ENCODE measurements around the gene PTDSS2. TPM values are rescaled to one million over a fixed set of nuclear protein-coding genes. Genes with fewer than 3 reads are reported as not detected.
A peak's percentile ranks its signal among the peaks of the same experiment; 100 is the strongest.

Gene PTDSS2
- total and polyA plus RNA-seq, 4 donors = 10.1 to 47.6 (median 26.7) TPM

- no peaks in the 10 kb centered on the region for H3K4me1 ChIP-seq (ENCODE audit: control insufficient read depth in 1 of 2, insufficient read depth in 2 of 2, low read length in 2 of 2)
- intact Hi-C loops (cut with DNase I) = no loop called here
- 2 to 3% methylated on average over 79 to 93 of the region's 93 CpGs for WGBS, 2 donors
- DNase-seq = peak; percentile 81 to 92
- H3K4me3 ChIP-seq (ENCODE audit: low read length in 2 of 2) = no peak within 1 kb of the TSS
- no peak within 1 kb of the TSS for H3K27ac ChIP-seq (ENCODE audit: low read depth in 1 of 2, low read length in 2 of 2)
- ATAC-seq (ENCODE audit: low FRiP score) = peak; percentile 27
- no peaks in the 10 kb centered on the region for H3K36me3 ChIP-seq (ENCODE audit: control insufficient read depth in 1 of 2, insufficient read depth in 2 of 2, low read length in 1 of 2)
- no peaks in the 10 kb centered on the region for H3K27me3 ChIP-seq (ENCODE audit: control insufficient read depth in 1 of 2, insufficient read depth in 2 of 2, low read length in 1 of 2)
- no peaks in the 10 kb centered on the region for H3K9me3 ChIP-seq (ENCODE audit: control insufficient read depth, low read length)
Observed at GRCh38 chr11:536841-537621, 87.0 kb downstream of the PTDSS2 start, which contains the start of gene LRRC56. LRRC56 (plus strand) TSS chr11:537527; CDS start chr11:540685, 3,158 bp downstream.

GRCh38 chr11:537622-538430 is 87.7 kb downstream of the PTDSS2 start:
- Histone ChIP-seq H3K27ac (ENCODE audit: low read depth in 1 of 2, low read length in 2 of 2) (no peak overlapping the region), H3K4me3 (ENCODE audit: low read length in 2 of 2) (no peak overlapping the region), H3K9me3 (ENCODE audit: control insufficient read depth, low read length) (no peaks in the 10 kb centered on the region), H3K27me3 (ENCODE audit: control insufficient read depth in 1 of 2, insufficient read depth in 2 of 2, low read length in 1 of 2) (no peaks in the 10 kb centered on the region), H3K36me3 (ENCODE audit: control insufficient read depth in 1 of 2, insufficient read depth in 2 of 2, low read length in 1 of 2) (no peaks in the 10 kb centered on the region), H3K4me1 (ENCODE audit: control insufficient read depth in 1 of 2, insufficient read depth in 2 of 2, low read length in 2 of 2) (no peaks in the 10 kb centered on the region)
- 55 to 63% methylated on average over 19 of the region's 19 CpGs for WGBS, 2 donors
- ATAC-seq (ENCODE audit: low FRiP score) = no peak
- DNase-seq = no peak
- intact Hi-C loops (cut with DNase I) = no loop called here

GRCh38 chr11:538431-539051 is 88.5 kb downstream of the PTDSS2 start:
- H3K4me1 ChIP-seq (ENCODE audit: control insufficient read depth in 1 of 2, insufficient read depth in 2 of 2, low read length in 2 of 2) = no peaks in the 10 kb centered on the region
- no peak overlapping the region for H3K4me3 ChIP-seq (ENCODE audit: low read length in 2 of 2)
- H3K27ac ChIP-seq (ENCODE audit: low read depth in 1 of 2, low read length in 2 of 2) = no peak overlapping the region
- no peaks in the 10 kb centered on the region for H3K9me3 ChIP-seq (ENCODE audit: control insufficient read depth, low read length)
- WGBS, 2 donors = 93 to 94% methylated on average over 20 of the region's 20 CpGs
- H3K36me3 ChIP-seq (ENCODE audit: control insufficient read depth in 1 of 2, insufficient read depth in 2 of 2, low read length in 1 of 2) = no peaks in the 10 kb centered on the region
- peak in 1 of 2 donors; percentile 72 for DNase-seq
- H3K27me3 ChIP-seq (ENCODE audit: control insufficient read depth in 1 of 2, insufficient read depth in 2 of 2, low read length in 1 of 2) = no peaks in the 10 kb centered on the region
- ATAC-seq (ENCODE audit: low FRiP score) = no peak
- intact Hi-C loops (cut with DNase I) = no loop called here

GRCh38 chr11:539971-540481 is 89.9 kb downstream of the PTDSS2 start:
- peak in 1 of 2 donors; percentile 61 for DNase-seq
- intact Hi-C loops (cut with DNase I) = no loop called here
- 90% methylated on average over 8 of the region's 8 CpGs for WGBS, 2 donors
- Histone ChIP-seq H3K4me1 (ENCODE audit: control insufficient read depth in 1 of 2, insufficient read depth in 2 of 2, low read length in 2 of 2) (no peaks in the 10 kb centered on the region), H3K36me3 (ENCODE audit: control insufficient read depth in 1 of 2, insufficient read depth in 2 of 2, low read length in 1 of 2) (no peaks in the 10 kb centered on the region), H3K4me3 (ENCODE audit: low read length in 2 of 2) (no peak overlapping the region), H3K27ac (ENCODE audit: low read depth in 1 of 2, low read length in 2 of 2) (no peak overlapping the region), H3K27me3 (ENCODE audit: control insufficient read depth in 1 of 2, insufficient read depth in 2 of 2, low read length in 1 of 2) (no peaks in the 10 kb centered on the region), H3K9me3 (ENCODE audit: control insufficient read depth, low read length) (no peaks in the 10 kb centered on the region)
- ATAC-seq (ENCODE audit: low FRiP score) = no peak

Other genes with a start within 250 kb of the PTDSS2 start
- 10 to 100 TPM; 50.3 to 55.4 TPM for gene BET1L, start 242.9 kb upstream of the PTDSS2 start, total RNA-seq
- gene BET1L, start 242.9 kb upstream of the PTDSS2 start, polyA plus RNA-seq = 10 to 100 TPM; 24.0 to 40.1 TPM
- 10 to 100 TPM; 70.1 to 77.3 TPM for gene RIC8A, start 242.6 kb upstream of the PTDSS2 start, total RNA-seq
- gene RIC8A, start 242.6 kb upstream of the PTDSS2 start, polyA plus RNA-seq = 10 to 100 TPM; 30.6 to 65.6 TPM
- 10 to 100 TPM in 1 of 2 donors, 1 to 10 TPM in 1; 8.6 to 17.6 TPM for gene SIRT3, start 213.9 kb upstream of the PTDSS2 start, total RNA-seq
- gene SIRT3, start 213.9 kb upstream of the PTDSS2 start, polyA plus RNA-seq = 10 to 100 TPM; 14.8 to 24.8 TPM
- gene PSMD13, start 213.3 kb upstream of the PTDSS2 start, total RNA-seq = 10 to 100 TPM; 75.4 to 80.9 TPM
- 100 to 1,000 TPM in 1 of 2 donors, 10 to 100 TPM in 1; 70.9 to 123 TPM for gene PSMD13, start 213.3 kb upstream of the PTDSS2 start, polyA plus RNA-seq
- under 1 TPM; 0.66 to 0.88 TPM for gene NLRP6, start 171.9 kb upstream of the PTDSS2 start, total RNA-seq
- 1 to 10 TPM in 1 of 2 donors, not detected in 1; 6.1 TPM for gene NLRP6, start 171.9 kb upstream of the PTDSS2 start, polyA plus RNA-seq
- gene PGGHG, start 161.2 kb upstream of the PTDSS2 start, total RNA-seq = 10 to 100 TPM; 42.1 to 61.6 TPM
- gene PGGHG, start 161.2 kb upstream of the PTDSS2 start, polyA plus RNA-seq = 100 to 1,000 TPM in 1 of 2 donors, 10 to 100 TPM in 1; 23.9 to 197 TPM
- not detected for gene IFITM5, start 150.8 kb upstream of the PTDSS2 start, total RNA-seq
- not detected for gene IFITM5, start 150.8 kb upstream of the PTDSS2 start, polyA plus RNA-seq
- gene IFITM2, start 142.5 kb upstream of the PTDSS2 start, total RNA-seq = 100 to 1,000 TPM; 695 to 841 TPM
- gene IFITM2, start 142.5 kb upstream of the PTDSS2 start, polyA plus RNA-seq = 1,000 to 10,000 TPM in 1 of 2 donors, 100 to 1,000 TPM in 1; 424 to 1,109 TPM
- gene IFITM1, start 136.2 kb upstream of the PTDSS2 start, total RNA-seq = 100 to 1,000 TPM; 278 to 311 TPM
- 10 to 100 TPM; 46.7 to 88.3 TPM for gene IFITM1, start 136.2 kb upstream of the PTDSS2 start, polyA plus RNA-seq
- 1,000 to 10,000 TPM; 1,112 to 1,381 TPM for gene IFITM3, start 129.4 kb upstream of the PTDSS2 start, total RNA-seq
- 1,000 to 10,000 TPM in 1 of 2 donors, 100 to 1,000 TPM in 1; 856 to 2,374 TPM for gene IFITM3, start 129.4 kb upstream of the PTDSS2 start, polyA plus RNA-seq
- 1 to 10 TPM in 1 of 2 donors, under 1 TPM in 1; 0.58 to 3.2 TPM for gene B4GALNT4, start 80.8 kb upstream of the PTDSS2 start, total RNA-seq
- gene B4GALNT4, start 80.8 kb upstream of the PTDSS2 start, polyA plus RNA-seq = 1 to 10 TPM in 1 of 2 donors, under 1 TPM in 1; 0.38 to 4.6 TPM
- gene PKP3, start 56.1 kb upstream of the PTDSS2 start, total RNA-seq = under 1 TPM in 1 of 2 donors, not detected in 1; 0.42 TPM
- 10 to 100 TPM in 1 of 2 donors, under 1 TPM in 1; 0.05 to 10.9 TPM for gene PKP3, start 56.1 kb upstream of the PTDSS2 start, polyA plus RNA-seq
- 10 to 100 TPM; 19.8 to 47.8 TPM for gene SIGIRR, start 35.3 kb upstream of the PTDSS2 start, total RNA-seq
- 10 to 100 TPM; 27.8 to 52.7 TPM for gene SIGIRR, start 35.3 kb upstream of the PTDSS2 start, polyA plus RNA-seq
- 1 to 10 TPM; 1.3 to 2.8 TPM for gene ANO9, start 8.3 kb upstream of the PTDSS2 start, total RNA-seq
- 1 to 10 TPM in 1 of 2 donors, under 1 TPM in 1; 0.41 to 8.1 TPM for gene ANO9, start 8.3 kb upstream of the PTDSS2 start, polyA plus RNA-seq
- gene RNH1, start 57.0 kb downstream of the PTDSS2 start, total RNA-seq = 100 to 1,000 TPM; 146 to 184 TPM
- 100 to 1,000 TPM; 125 to 224 TPM for gene RNH1, start 57.0 kb downstream of the PTDSS2 start, polyA plus RNA-seq
- 10 to 100 TPM; 35.9 to 44.9 TPM for gene HRAS, start 85.3 kb downstream of the PTDSS2 start, total RNA-seq
- gene HRAS, start 85.3 kb downstream of the PTDSS2 start, polyA plus RNA-seq = 100 to 1,000 TPM in 1 of 2 donors, 10 to 100 TPM in 1; 75.9 to 142 TPM
- gene LRRC56, start 87.2 kb downstream of the PTDSS2 start, total RNA-seq = 1 to 10 TPM; 1.0 to 1.3 TPM
- 1 to 10 TPM in 1 of 2 donors, under 1 TPM in 1; 0.25 to 1.5 TPM for gene LRRC56, start 87.2 kb downstream of the PTDSS2 start, polyA plus RNA-seq
- 1 to 10 TPM; 1.4 to 1.9 TPM for gene LMNTD2, start 110.5 kb downstream of the PTDSS2 start, total RNA-seq
- 1 to 10 TPM; 1.7 to 1.9 TPM for gene LMNTD2, start 110.5 kb downstream of the PTDSS2 start, polyA plus RNA-seq
- 1 to 10 TPM; 5.6 to 8.5 TPM for gene RASSF7, start 110.7 kb downstream of the PTDSS2 start, total RNA-seq
- 1 to 10 TPM; 8.4 to 9.9 TPM for gene RASSF7, start 110.7 kb downstream of the PTDSS2 start, polyA plus RNA-seq
- 10 to 100 TPM; 26.6 to 32.4 TPM for gene PHRF1, start 126.2 kb downstream of the PTDSS2 start, total RNA-seq
- 10 to 100 TPM in 1 of 2 donors, 1 to 10 TPM in 1; 7.6 to 18.1 TPM for gene PHRF1, start 126.2 kb downstream of the PTDSS2 start, polyA plus RNA-seq
- 10 to 100 TPM; 23.3 to 30.9 TPM for gene IRF7, start 165.7 kb downstream of the PTDSS2 start, total RNA-seq
- gene IRF7, start 165.7 kb downstream of the PTDSS2 start, polyA plus RNA-seq = 10 to 100 TPM; 13.4 to 29.3 TPM
- not detected for gene CDHR5, start 174.7 kb downstream of the PTDSS2 start, total RNA-seq
- gene CDHR5, start 174.7 kb downstream of the PTDSS2 start, polyA plus RNA-seq = 10 to 100 TPM in 1 of 2 donors, under 1 TPM in 1; 0.79 to 39.8 TPM
- gene SCT, start 176.9 kb downstream of the PTDSS2 start, total RNA-seq = not detected
- gene SCT, start 176.9 kb downstream of the PTDSS2 start, polyA plus RNA-seq = not detected
- 1 to 10 TPM; 1.3 to 2.1 TPM for gene DRD4, start 187.0 kb downstream of the PTDSS2 start, total RNA-seq
- gene DRD4, start 187.0 kb downstream of the PTDSS2 start, polyA plus RNA-seq = 1 to 10 TPM in 1 of 2 donors, not detected in 1; 3.4 TPM
- 10 to 100 TPM; 32.2 to 59.5 TPM for gene DEAF1, start 244.9 kb downstream of the PTDSS2 start, total RNA-seq
- 10 to 100 TPM; 15.7 to 53.0 TPM for gene DEAF1, start 244.9 kb downstream of the PTDSS2 start, polyA plus RNA-seq
- gene TMEM80, start 245.5 kb downstream of the PTDSS2 start, total RNA-seq = 10 to 100 TPM; 15.6 to 23.0 TPM
- gene TMEM80, start 245.5 kb downstream of the PTDSS2 start, polyA plus RNA-seq = 10 to 100 TPM in 1 of 2 donors, 1 to 10 TPM in 1; 8.4 to 31.2 TPM

All from aorta (tissue), 5 donors.